GM18867 (cell line): Measurements from ENCODE around the gene OR5AN1.
"Not testable (repeated sequence)": the region's sequence is repeated elsewhere in the genome, so short reads cannot be mapped to it uniquely, and the experiment has no call there.

Experiments used
- ATAC-seq: cut with Tn5 transposase; IDR thresholded peaks from one replicate; pipeline ENCODE4 v1.9.1; 2021; ENCODE audit warnings: mild to moderate bottlenecking, moderate library complexity; ENCODE audit not compliant: unreplicated experiment

OR5AN1 gene

GRCh38 chr11:59358595-59358994 is at the start of gene OR5AN1:
OR5AN1 (plus strand) TSS chr11:59358895; CDS start chr11:59364459, 5,564 bp downstream.
- no peak for ATAC-seq

DNA sequence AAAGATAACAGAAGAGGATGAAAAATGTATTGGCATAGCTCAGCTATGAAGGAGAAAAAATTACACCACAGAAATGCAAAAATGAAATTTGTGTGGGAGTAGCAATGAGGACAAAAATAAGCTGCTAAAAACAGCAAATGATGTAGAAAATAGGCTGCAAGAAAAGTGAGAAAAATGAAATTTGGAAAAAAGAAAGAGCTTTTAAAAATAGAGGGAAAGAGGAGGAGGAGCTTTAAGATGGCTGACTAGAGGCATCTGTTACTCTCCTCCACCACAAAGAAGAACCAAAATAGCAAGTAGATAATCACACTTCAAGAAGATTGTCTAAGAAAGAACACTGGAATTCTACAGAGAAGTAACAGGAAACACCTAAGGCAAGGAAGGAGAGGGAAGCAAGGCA is 23.7 kb upstream of the OR5AN1 start:
- no peak for ATAC-seq

DNA sequence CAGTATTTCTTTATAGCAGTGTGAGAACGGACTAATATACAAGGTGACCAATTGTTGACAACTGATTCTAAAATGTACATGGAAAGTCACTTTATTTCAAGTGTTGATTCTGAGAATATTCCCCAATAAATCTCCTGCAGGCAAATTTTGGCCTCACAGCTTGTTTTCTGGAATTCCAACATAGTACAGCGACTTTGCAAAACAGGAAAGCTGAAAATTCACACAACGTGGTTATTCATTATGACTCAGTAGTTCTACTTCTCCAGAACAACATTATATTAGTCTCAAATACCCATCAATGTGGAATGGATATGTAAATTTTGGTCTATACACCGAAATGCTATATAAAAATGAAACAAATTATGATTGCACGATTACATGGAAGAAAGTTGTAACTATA is 22.5 kb upstream of the OR5AN1 start:
- no peak for ATAC-seq

DNA sequence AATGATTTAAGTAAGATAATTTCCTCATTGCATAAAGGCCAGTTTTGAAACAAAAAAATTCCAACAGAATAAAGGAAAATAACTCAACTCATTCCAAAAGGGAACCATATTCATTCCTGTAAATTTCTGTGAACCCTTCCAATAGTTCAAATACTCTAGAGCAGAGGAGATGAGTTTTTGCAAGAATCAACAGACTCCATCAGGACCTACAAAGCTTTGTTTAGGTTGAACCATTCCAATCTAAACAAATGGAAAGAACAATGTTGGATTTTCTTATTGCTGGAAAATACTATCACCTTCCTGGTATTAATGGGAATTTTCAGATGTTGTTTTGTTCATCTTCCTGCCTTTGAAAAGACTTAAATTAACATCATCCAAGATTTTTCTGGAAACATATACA is 21.8 kb upstream of the OR5AN1 start:
- ATAC-seq = no peak

DNA sequence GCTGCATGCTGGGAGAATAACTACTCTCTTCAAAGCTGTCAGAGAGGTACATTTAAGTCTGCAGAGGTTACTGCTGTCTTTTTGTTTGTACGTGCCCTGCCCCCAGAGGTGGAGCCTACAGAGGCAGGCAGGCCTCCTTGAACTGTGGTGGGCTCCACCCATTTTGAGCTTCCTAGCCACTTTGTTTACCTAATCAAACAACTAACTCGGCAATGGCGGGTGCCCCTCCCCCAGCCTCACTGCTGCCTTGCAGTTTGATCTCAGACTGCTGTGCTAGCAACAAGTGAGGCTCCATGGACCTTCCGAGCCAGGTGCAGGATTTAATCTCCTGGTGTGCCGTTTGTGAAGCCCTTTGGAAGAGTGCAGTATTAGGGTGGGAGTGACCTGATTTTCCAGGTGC is 9.0 kb upstream of the OR5AN1 start:
- not testable (repeated sequence) for ATAC-seq

DNA sequence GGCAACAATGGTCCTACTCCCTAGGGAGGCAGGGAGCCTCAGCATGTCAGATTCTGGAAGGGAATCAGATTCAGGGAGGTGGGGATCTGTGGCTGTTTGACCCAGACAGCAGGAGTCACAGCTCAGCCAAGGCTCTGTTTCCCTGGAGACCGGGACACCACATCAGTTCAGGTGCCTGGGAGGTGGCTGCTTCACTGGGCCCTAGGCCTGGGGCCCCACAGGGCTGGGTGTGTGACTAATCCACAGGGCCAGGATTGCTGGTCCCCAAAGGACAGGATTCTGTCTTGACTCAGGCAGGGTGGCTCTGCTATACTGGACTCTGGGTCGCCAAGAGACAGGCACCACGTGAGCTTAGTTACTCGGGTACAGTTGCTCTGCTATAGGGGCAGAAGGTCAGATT is 3.5 kb upstream of the OR5AN1 start:
- no peak for ATAC-seq

GRCh38 chr11:59356561-59356960 is 2.1 kb upstream of the OR5AN1 start:
- no peak for ATAC-seq

DNA sequence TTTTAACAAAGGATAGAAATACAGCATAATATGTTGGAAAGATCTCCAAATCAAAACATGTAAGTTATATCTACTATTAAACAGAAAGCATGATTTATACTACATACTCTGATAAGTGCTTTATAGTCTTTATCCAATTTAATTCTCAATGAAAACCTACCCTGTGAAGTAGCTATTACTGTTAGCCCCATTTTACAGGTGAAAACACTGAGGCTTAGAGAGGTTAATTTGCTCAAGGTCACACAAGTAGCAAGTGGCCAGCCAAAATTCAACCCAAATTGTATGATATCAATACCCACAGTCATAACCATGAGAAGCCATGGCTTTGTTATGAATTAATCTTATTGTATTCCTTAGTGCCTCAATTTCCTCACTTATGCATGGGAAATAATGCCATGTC is 675 bp upstream of the OR5AN1 start:
- ATAC-seq = no peak

DNA sequence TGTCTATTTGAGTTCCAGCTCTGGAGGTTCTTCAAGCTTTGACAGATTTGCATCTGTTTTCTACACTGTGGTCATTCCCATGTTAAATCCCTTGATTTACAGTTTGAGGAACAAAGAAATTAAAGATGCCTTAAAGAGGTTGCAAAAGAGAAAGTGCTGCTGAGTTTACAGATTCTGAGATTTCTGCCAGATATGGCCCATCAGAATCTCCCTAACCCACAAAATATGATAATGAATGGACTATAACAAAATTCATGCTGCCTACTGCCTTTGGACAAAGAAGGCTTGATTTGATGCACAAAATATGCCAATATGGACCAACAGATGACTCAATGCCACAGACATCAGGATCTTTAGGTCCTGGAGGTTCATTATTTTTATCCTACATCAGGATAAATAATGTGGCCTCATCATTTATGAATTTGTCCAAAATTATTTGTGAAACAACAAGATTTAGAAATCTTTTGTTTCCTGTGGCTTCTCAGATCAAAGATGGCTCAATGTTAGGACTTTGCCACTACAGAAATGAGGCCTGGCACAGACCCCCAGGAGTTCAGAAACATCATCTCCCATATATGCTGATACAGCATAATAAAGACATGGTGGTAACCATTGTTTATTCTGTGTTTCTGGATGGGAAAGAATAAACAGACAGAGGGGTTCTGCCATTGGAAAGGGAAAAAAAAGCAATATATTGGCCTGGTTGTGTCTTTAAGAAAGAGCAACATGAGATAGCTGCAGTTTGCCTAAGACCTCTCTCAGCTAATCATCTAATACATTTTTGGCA is 6.7 kb downstream of the OR5AN1 start:
- no peak for ATAC-seq

GRCh38 chr11:59368238-59369022 is 9.7 kb downstream of the OR5AN1 start:
- ATAC-seq = no peak

DNA sequence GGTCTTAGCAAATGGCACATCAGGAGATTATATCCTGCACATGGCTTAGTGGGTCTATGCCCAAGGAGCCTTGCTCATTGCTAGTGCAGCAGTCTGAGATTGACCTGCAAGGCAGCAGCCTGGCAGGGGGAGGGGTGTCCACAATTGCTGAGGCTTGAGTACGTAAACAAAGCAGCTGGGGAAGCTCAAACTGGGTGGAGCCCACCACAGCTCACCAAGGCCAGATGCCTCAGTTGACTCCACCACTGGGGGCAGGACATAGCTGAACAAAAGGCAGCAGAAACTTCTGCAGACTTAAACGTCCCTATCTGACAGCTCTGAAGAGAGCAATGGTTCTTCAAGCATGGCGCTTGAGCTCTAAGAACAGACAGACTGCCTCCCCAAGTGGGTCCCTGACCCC is 13.6 kb downstream of the OR5AN1 start:
- not testable (repeated sequence) for ATAC-seq

GRCh38 chr11:59380263-59381059 is 21.8 kb downstream of the OR5AN1 start:
- peak; percentile 95 for ATAC-seq

- no peak for ATAC-seq
Observed at GRCh38 chr11:59394186-59394585, 35.5 kb downstream of the OR5AN1 start.

- ATAC-seq = no peak
Observed at GRCh38 chr11:59400461-59401261, 42.0 kb downstream of the OR5AN1 start.

DNA sequence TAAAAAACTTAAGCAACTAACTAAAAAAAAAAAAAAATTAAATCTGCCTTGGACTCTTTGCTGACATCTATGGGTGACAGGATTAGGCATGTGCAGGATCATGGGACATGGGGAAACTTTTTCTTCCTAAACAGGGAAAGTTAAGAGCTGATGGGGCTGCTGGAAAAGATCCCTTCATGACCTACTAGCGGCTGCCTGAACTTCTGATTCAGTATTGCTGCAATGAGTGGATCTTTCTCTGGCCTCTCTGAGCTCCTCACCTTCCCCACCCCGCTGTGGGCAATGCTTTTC is 42.5 kb downstream of the OR5AN1 start:
- ATAC-seq = no peak

DNA sequence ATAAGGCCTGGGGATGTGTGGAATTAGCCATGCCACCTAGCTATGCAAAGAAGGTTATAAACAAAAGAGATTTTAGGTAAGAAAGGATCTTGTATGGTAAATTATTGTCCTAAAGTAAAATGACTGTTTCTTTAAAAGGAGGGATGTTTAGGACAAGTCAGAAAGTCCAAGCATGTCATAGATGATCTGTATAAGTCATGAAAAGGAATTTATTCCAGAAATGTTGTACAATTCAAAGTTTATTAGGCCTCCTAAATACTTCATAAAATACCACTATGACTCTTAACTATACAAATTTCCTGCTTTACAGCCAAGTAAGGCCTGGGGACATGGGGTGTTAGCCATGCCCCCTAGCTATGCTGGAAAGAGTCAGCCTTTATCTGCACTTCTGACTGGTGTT is 44.9 kb downstream of the OR5AN1 start:
- no peak for ATAC-seq

- no peak for ATAC-seq
Observed at GRCh38 chr11:59413646-59414045, 55.0 kb downstream of the OR5AN1 start.

DNA sequence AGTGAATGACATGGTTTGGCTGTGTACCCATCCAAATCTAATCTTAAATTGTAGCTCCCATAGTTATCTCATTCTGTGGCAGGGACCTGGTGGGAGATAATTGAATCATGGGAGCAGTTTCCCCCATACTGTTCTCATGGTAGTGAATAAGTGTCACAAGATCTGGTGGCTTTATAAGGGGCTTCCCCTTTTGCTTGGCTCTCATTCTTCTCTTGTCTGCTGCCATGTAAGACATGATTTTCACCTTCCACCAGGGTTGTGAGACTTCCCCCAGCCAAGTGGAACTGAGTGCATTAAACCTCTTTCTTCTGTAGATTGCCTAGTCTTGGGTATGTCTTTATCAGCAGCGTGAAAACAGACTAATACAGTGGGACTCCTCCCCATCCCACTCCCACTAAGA is 56.4 kb downstream of the OR5AN1 start:
- ATAC-seq = no peak

- no peak for ATAC-seq
Observed at GRCh38 chr11:59416613-59417012, 57.9 kb downstream of the OR5AN1 start.

- no peak for ATAC-seq
Observed at GRCh38 chr11:59417023-59417422, 58.3 kb downstream of the OR5AN1 start.

- no peak for ATAC-seq
Observed at GRCh38 chr11:59418156-59418555, 59.5 kb downstream of the OR5AN1 start.
